Muscle of back (tissue), 11 donors: ENCODE data around the gene RASSF4. TPM values are rescaled to one million over a fixed set of nuclear protein-coding genes. Genes with fewer than 3 reads are reported as not detected.

Experiments
- DNase-seq, 3 donors: peaks; one replicate each; pipeline versions ENCODE4 v3.0.0 to v3.0.0-alpha.2; 2013
- polyA plus RNA-seq, 10 donors: library from polyadenylated mRNA; unstranded; fragments of 120-200 nt; gene quantifications; one replicate each; pipeline ENCODE4 v1.2.1, GENCODE V29; 2013; ENCODE audit not compliant: insufficient read length in 10 of 10

RASSF4 gene
- polyA plus RNA-seq, 10 donors = 46.5 to 89.1 (median 67.8) TPM

DNA sequence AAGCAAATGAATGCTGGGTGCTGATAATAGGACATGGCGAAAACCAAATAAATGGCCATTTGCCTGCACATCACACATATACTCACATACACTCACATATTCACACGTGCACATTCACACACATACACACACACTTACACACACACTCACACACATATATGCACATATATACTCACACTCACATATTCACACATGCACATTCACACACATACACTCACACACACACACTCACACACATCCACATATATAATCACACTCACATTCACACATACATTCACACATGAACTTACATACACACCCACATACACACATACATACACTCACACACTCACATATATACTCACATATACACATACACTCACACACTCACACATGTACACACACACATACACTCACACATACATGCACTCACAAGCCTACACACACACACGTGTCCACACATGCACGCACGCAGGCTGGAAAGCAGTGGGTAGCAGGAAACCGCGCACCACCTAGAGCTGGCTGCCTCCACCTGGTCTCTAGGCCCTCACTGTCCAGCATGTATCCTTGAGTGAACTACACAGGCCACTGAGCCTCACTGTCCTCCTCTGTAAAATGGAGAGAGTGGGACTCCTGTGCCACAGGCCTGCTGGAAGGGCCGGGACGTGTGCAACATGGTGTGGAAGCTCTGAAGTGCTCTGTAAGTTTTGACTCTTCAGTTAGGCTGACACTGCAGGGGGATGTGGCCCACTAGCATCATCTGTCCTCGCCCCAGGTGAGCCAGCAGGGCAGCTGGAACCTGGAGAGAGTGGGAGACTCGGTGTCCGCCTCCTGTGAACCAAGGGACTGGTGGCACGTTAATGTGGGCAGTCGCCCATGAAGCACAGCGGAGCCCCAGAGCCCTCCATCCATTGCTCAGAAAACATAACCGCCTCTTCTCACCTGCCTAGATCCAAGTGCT, 33.5 kb upstream of the RASSF4 start:
- DNase-seq = no peak

DNA sequence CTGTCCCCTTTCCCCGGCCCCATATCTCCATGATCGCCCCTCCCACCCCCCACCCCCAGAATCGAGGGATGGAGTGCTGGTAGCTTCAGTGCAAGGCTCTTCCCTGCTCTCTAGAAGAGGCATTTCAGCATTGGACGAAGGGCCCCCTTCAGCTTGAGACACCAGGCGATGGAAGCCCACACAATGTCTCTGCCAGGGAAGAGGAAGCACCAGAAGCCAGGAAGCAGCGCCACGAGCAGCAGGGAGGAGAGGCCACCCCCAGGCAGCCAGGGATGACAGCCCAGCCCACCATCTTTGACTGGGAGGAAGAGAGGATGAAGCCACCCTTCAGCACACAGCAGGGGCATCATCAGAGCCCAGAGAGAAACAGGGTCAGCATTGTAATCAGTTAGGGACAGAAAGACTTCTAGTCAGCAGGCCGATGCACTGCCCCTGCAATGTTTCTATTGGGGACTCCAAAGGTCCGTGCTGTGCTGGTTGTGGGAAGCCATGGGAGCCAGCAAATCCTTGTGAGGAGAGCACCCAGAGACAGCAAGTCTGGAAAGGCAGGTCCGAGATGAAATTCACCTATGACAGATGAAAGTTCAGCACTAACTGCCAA, 32.8 kb upstream of the RASSF4 start:
- no peak for DNase-seq

DNA sequence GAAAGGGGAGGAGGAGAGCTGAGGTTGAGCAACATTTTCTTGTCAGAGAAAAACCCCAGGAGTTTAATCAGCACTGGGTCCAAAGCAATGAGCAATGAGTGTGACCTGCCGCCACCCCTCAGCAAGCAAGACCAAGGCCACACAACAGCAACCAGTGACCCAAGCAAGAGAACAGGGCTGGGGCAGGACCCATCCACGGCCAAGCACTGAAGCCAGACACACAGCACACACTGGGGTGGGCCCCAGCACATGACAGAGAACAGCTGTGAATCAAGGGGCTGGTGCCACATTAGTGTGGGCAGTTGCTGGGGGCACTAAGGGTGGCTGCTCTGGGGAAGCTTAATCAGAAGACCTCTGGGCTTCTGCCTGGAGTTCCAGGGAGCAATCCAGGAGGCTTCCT, 32.2 kb upstream of the RASSF4 start:
- DNase-seq = no peak

DNA sequence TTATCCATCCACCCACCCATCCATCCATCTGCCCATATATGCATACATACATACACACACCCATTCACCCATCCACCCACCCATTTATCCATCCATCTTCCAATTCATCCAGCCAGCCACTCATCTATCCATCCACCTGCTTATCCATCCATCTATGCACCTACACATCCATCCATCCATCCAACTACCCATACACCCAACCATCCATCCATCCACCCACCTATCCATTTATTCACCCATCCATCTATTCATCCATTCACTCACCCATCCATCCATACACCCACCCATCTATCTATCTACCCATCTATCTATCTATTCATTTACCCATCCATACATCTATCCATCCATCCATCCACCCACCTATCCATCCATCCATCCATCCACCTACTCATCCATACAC, 31.1 kb upstream of the RASSF4 start:
- DNase-seq = no peak

DNA sequence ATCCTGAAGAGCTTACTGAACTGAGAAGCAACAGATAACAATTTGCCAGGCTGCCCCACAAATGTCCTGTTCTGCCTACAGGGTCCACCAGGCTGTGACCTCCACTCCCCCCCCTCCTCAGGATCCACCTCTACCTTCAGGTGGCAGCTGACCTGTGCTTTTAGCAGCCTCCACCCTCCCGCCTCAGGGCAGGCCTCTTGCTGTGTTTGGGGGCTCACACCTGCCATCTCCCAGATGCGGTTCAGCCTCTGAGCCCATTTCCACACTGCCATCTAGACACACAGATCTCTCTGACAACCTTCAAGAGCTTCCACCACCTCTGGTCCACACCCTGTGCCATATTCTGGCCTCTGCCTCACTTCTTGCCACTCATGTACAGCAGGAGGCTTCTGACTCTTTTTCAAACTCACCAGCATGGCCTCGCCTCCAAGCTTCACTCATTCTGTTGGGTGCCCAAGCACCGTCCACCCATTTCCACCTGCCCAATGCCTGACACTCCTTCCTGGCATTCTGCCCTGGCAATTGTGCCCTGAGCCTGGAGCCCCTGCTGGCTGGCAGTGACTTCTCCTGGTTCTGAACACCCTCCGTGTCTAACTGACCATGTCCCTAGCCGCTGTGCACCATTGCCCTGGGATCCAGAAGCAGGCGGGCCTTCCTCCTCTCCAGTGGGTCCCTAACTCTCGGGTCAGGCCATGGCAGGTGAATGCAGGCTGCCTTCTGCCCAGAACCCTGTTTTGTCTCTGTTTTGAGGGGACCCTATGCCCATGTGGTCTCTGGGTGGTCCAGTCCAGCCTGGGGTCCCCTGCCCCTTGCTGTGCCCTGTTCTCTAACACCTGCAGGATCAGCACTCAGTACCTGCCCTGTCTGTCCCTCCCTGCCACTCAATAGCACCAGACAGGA, 30.0 kb upstream of the RASSF4 start:
- DNase-seq = no peak

DNA sequence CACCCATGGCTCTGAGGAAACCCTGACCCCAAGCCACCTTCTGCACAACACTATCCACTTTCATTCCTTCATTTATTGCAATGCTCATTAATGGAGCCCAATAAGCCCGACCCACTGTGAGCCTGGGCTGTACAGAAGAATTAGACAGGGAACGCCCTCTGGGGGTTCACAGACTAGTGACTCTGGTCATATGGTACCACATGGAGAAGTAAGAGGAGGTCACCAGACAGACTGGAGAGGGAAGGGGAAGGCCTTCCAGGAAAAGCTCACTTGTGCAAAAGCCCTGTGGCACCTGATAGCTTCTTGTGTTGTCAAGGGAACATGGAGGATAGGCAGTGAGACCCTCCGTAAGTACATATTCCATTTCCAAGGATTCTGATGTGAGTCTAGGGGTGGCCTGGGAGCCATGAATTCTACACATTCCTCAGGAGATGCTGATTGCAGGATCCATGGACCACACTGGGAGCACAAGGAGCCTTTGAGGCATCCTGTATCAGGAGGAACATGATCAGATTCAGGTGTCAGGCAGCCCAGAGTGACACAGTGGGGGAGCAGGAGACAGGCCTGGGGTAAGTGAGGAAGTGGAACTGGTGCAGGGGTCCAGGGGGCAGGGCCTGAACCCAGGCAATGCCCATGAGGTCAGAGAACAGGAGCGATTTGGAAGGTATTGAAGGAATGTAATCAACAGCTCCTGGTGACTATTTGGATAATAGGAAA, 28.5 kb upstream of the RASSF4 start:
- DNase-seq = no peak

DNA sequence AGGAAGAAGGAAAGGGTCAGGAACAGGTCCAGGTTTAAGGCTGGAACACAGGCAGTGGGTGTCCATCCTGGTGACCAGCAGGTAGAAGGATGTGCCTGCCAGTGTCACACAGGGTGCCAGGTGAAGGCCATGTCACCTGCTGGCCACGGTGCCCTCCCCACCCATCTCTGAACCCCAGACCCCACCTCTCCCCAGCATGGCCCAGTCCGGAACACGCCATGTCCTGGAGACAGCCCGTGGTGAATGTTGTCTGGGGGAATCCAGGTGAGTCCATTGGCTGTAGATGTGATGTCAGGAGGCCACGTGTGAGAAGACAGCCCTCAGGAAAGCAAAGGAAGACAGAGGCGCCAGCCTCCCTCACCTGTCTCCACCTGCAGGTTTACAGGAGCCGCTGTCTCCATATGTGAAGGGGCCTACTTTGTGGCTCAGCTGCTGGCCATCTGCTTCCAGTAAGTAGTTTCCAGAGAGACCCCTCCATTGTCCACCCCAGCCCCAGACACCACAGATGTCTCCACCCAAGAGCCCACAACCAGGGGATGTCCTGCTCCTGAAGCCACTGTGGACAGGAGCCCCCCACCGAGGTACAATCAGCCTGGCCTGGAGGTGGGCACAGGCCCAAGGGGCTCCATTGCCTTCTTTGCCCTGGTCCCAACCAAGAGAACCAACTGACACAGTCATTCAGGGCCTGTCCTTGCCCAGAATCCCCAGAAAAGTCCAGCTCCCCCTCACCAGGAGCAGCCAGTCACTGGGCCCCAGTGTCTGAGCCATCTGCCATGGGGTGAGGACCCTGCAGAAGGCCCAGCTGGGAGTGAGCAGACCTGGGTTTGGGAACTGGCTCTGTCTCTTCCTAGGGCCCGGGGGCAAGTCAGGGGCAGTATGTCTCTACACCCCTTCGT, 27.7 kb upstream of the RASSF4 start:
- DNase-seq = no peak

DNA sequence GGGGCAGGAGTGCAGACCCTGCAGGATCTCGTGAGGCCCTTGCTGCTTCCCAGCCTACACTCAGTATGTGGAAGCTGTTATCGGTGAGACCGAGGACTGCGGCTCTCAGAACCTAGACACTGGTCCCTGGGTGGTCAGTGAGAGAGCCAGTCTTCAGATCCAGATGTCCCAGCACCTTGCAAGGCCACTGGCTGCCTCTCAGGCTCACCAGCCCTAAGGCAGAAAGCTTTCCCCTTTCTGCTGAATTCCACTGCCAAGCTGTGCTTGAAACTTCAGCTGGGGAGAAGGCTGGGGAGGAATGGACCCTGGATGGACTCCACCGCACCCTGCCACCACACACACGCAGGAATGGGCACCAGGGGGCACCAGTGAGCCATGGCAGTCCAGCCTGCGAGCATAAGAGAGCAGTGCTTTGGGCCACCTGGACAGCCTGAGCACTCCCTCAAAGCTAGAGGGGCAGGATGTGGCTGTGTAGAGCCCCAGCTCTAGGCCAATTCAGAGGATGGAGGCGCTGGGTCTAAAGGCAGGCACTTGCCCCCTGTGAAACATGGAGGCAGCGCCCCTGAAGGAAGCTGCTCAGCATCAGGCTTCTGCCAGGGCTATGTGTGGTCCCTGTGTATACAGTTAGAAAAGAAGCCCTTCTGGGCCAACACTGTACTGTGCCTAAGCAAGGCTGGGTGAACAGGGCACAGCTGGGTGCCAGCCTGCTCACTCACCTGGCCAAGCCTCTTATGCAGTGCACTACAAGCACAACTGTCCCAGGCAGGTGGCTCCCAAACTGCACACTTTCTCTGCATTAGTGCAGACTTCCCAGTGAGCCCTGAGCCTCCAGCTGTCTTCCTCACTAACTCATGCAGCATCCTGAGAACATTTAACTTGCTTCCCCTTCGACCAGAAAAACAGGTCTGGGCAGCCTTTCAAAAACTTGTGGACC, 26.8 kb upstream of the RASSF4 start:
- peak; percentile 66 to 89 (median 84) for DNase-seq

DNA sequence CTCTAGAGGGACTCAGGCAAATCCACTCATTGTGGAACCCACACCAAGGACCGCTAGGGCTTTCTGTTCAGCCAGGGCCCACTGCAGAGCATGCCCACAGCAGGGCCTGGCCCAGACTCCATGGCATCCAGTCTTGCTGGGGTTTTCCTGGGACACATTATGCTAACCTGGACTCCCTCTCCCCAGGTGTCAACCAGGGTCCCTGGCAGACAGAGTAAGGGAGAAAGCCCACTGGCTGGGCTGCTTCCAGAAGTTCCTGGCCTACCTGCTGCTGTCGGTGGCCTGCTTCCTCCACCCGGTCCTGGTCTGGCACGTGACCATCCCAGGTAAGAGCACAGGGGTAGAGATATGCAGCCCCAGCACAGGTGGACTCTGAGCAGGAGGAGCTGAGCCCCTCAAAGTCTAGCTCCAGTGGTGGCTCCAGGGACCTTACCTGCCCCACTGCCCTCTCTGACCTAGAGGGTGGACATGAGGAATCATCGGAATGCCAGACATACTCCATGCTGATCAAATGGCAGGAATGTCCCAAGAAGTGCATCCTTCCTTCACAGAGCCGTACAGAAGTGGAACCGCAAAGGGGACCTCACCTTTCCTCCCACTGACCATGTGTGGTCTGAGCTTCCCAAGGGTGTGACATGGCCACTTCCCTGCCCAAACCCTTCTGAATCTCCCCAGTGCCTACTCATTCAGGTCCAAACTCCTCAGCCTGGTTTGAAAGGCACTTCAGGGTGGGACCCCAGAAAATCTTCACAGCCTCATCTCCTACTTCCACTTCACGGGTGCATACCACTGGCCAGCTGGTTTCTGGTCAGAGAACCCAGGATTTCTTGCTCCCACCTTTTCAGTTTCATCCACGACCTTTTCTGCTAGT, 25.9 kb upstream of the RASSF4 start:
- DNase-seq = no peak

DNA sequence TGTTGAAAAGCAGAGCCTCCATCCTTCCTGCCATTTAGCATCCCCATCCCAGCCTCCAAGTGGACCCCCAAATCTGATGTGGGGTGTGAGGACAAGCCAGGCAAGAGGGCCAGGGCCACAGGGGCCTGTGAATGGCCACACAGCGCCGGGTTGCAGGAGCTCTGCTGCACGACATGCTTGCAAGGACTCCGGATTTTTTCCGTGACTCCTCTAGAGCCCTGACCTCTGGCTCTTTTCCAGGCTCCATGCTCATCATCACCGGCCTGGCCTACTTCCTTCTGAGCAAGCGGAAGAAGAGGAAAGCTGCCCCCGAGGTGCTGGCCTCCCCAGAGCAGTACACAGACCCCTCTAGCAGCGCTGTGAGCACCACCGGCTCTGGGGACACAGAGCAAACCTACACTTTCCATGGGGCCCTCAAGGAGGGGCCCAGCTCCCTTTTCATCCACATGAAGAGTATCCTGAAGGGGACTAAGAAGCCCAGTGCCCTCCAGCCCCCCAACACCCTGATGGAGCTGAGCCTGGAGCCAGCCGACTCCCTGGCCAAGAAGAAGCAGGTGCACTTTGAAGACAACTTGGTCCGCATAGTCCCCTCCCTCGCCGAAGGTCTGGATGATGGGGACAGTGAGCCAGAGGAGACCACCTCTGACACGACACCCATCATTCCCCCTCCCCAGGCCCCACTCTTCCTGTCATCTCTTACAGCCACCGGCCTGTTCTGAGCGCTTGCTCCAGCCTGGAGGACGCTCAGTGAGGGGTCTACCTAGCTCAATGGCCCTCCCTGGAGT, 25.0 kb upstream of the RASSF4 start:
- no peak for DNase-seq

DNA sequence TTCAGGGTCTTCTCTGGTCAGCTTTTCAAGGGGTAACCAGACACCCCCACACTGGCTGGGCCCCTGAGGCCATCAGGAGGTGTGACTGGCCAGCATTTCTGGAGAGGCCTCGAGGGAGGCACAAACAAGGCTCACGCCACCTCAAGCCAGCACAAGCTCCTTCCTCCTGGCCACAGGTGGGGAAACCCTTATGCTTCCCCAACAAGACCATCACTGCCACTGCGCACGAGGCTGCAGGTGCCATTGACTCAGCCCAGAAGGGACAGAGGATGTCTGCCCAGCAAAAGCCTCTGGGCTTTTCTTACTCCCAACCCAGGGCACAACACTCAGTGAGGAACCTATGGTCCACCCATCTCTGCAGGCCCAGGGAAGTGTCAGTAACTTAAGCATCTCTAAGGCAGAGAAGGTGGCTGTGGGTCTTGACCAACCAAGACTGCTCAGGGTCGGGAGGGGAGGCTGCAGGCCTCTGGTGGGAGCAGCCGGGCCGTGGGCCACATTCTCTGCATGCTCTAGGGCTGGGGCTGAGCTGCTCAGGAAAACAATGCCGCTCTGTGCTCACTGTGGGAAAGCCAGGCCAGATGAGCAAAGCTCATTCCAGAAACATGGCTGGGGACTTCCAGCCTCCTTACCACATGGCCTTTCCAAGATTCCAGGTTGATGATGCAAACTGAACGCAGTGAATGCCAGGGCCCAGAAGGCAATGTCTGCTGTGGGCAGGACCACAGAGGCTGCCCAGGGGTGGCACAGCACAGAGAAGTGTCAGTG, 24.2 kb upstream of the RASSF4 start:
- peak; percentile 67 to 84 (median 72) for DNase-seq

DNA sequence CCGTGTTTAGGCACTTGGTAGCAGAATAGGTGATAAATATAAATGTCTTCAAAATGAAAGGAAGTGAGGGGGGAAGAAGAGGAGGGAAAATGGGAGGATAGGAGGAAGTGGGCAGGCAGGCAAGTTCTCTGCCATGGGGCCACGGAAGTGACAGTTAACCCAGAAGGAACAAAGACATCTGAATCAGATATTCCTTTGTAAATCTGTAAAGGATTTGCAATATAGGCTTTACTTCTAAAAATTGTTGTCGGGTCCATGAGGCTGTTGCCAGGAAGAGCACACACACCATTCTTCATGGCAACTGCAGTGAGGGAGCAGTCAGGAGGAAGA, 23.7 kb upstream of the RASSF4 start:
- no peak for DNase-seq

DNA sequence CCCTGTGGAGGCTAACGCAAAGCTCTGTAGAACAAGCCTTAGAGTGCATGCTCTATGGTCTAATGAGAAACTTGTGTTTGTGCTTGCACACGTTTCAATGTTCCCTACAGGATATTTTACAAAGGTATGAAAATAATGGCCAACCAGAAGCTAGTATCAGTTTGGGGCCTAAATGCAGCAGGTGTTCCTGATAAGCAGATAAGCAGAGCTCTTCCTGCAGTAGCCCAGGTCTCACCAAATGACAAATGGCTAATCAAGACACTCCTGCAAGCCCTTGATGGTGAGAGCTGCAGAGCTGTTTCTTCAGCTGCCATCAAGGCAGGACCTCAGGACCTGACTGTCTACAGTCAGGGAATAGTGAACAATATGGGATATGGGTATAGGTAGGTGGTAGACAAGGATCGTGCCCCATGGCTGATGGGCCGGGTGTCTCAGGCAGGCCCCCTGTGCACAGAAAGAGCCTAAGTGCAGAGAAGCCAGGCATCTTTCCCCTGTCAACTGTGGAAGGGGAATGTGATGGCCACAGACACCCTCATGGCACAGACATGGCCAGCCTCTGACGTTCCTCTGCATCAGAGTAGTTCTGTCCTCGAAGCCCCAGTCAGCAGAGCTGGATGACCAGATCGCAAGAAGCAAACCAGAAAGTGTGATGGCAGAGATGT, 23.2 kb upstream of the RASSF4 start:
- DNase-seq = no peak

DNA sequence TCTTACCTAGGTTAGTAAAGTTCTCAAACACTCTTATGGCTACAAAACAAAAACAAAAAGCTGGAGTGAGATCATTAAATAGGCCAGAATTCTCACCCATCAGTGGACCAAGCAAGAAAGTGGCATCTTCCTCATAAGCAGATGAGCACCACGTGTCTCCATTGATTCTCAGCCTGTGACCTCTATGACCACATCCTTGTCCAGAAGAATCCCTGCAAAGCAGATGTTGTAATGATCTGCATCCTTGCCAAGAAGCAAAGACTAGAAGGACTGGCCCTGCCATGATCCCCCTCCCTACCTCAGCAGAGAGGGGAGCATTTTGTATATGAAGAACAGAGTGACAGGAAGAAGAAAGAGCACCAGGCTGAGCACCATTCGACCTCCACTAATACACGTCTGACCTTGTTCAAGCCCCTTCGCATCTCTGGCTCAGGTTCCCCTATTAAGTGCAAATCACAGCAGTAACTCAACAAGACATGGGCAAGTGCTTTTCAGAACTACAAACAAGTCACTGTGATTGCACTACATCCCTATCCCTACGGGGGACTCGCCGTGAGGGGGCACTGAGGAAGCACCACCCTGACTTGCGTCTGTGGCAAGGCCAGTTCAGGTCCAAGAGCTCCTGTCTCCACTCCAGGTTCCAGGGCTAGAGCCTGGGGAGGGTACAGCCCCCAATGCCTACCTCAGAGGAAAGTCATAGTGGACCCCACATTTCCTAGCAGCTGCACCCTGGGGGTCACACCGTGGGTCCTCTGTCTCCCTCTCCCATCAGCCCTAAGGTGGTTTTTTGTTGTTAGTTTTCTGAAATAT, 22.2 kb upstream of the RASSF4 start:
- DNase-seq = no peak

DNA sequence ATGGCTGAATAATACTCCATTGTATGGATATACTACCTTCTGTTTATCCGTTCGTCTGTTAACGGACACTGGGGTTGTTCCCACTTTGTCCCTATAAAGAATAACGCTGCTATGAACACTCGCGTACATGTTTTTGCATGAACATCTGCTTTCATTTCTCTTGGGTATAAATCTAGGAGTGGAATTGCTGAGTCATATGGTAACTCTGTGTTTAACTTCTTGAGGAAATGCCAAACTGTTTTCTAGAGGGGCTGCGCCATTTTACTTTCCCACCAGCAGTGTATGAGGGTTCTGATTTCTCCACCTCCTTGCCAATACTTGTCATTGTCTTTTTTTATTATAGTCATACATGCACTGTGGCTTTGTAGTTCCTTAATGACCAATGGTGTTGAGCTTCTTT, 20.6 kb upstream of the RASSF4 start:
- no peak for DNase-seq
